ENCODE data around the gene RELL1.

DNA sequence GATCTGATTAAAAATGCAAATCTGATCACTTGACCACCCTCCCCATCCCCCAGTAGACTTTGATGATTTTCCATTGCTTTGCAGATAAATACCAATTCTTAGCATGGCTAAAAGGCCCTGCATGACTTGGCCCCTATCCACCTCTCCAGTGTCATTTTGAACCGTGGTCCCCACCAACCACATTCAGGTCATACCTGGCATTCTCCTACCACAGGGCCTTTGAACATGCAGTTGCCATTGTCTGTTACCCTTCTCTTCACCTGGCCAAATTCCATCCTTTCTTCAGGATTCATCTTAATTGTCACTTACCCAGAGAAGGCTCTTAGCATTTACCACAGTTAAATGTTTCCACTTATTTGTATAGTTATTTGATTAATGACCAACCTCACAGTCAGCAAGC lies 36.9 kb upstream of the RELL1 start:
- TF ChIP-seq POLR2A (IDR thresholded peaks at IDR 0.05; ENCODE audit: low read length), result no peak
- TF ChIP-seq GATA1 (IDR thresholded peaks at IDR 0.05; ENCODE audit: low read depth, low read length), result no peak

Measured in erythroblast (primary cell).